ENCODE measurements around the gene PRDX1. TPM values are rescaled to one million over a fixed set of nuclear protein-coding genes. Genes with fewer than 3 reads are reported as not detected.
A peak's percentile ranks its signal among the peaks of the same experiment; 100 is the strongest.

The PRDX1 gene
- total and polyA plus RNA-seq, 2 of the 13 experiments (the other 11 are each of a cell fraction or from before 2014, with no cell fraction given): 761 to 1,898 TPM

DNA sequence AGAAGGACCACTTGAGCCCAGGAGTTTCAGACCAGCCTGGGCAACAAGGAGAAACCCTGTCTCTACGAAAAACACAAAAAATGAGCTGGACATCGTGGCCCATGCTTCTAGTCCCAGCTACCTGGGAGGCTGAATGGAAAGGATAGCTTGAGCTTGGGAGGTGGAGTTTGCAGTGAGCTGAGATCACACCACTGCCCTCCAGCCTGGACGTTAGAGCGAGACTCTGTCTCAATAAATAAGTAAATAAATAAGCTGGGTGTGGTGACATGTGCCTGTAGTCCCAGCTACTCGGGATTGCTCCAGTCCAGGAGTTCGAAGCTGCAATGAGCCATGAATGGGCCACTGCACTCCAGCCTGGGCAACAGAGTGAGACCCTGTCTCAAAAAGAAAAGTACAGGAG is 32.5 kb upstream of the PRDX1 start (continued):
- TF ChIP-seq, protein P1, sequence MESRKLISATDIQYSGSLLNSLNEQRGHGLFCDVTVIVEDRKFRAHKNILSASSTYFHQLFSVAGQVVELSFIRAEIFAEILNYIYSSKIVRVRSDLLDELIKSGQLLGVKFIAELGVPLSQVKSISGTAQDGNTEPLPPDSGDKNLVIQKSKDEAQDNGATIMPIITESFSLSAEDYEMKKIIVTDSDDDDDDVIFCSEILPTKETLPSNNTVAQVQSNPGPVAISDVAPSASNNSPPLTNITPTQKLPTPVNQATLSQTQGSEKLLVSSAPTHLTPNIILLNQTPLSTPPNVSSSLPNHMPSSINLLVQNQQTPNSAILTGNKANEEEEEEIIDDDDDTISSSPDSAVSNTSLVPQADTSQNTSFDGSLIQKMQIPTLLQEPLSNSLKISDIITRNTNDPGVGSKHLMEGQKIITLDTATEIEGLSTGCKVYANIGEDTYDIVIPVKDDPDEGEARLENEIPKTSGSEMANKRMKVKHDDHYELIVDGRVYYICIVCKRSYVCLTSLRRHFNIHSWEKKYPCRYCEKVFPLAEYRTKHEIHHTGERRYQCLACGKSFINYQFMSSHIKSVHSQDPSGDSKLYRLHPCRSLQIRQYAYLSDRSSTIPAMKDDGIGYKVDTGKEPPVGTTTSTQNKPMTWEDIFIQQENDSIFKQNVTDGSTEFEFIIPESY (CRISPR knock-in tag; IDR thresholded peaks at IDR 0.05): no peak
- TF ChIP-seq ATF1 (CRISPR knock-in tag; IDR thresholded peaks at IDR 0.05) (no peak), SMYD3 (CRISPR knock-in tag; IDR thresholded peaks at IDR 0.05) (no peak), SP4 (CRISPR knock-in tag; IDR thresholded peaks at IDR 0.05) (0 out of 2 replicates have a peak, but pooled peaks have one; percentile 20), NPAS2 (CRISPR knock-in tag; IDR thresholded peaks at IDR 0.05; ENCODE audit: borderline replicate concordance) (no peak), HNRNPL (IDR thresholded peaks at IDR 0.05; ENCODE audit: low read depth, low read length) (no peak)
- TF ChIP-seq, protein P2, sequence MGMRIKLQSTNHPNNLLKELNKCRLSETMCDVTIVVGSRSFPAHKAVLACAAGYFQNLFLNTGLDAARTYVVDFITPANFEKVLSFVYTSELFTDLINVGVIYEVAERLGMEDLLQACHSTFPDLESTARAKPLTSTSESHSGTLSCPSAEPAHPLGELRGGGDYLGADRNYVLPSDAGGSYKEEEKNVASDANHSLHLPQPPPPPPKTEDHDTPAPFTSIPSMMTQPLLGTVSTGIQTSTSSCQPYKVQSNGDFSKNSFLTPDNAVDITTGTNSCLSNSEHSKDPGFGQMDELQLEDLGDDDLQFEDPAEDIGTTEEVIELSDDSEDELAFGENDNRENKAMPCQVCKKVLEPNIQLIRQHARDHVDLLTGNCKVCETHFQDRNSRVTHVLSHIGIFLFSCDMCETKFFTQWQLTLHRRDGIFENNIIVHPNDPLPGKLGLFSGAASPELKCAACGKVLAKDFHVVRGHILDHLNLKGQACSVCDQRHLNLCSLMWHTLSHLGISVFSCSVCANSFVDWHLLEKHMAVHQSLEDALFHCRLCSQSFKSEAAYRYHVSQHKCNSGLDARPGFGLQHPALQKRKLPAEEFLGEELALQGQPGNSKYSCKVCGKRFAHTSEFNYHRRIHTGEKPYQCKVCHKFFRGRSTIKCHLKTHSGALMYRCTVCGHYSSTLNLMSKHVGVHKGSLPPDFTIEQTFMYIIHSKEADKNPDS (CRISPR knock-in tag; IDR thresholded peaks at IDR 0.05): no peak
- TF ChIP-seq, protein P3, sequence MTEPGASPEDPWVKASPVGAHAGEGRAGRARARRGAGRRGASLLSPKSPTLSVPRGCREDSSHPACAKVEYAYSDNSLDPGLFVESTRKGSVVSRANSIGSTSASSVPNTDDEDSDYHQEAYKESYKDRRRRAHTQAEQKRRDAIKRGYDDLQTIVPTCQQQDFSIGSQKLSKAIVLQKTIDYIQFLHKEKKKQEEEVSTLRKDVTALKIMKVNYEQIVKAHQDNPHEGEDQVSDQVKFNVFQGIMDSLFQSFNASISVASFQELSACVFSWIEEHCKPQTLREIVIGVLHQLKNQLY (CRISPR knock-in tag; IDR thresholded peaks at IDR 0.05): no peak
- TF ChIP-seq, protein P4, sequence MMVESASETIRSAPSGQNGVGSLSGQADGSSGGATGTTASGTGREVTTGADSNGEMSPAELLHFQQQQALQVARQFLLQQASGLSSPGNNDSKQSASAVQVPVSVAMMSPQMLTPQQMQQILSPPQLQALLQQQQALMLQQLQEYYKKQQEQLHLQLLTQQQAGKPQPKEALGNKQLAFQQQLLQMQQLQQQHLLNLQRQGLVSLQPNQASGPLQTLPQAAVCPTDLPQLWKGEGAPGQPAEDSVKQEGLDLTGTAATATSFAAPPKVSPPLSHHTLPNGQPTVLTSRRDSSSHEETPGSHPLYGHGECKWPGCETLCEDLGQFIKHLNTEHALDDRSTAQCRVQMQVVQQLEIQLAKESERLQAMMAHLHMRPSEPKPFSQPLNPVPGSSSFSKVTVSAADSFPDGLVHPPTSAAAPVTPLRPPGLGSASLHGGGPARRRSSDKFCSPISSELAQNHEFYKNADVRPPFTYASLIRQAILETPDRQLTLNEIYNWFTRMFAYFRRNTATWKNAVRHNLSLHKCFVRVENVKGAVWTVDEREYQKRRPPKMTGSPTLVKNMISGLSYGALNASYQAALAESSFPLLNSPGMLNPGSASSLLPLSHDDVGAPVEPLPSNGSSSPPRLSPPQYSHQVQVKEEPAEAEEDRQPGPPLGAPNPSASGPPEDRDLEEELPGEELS (CRISPR knock-in tag; IDR thresholded peaks at IDR 0.05): peak; percentile 31; the same call in 1 of the 2 replicates
- TF ChIP-seq, protein P5, sequence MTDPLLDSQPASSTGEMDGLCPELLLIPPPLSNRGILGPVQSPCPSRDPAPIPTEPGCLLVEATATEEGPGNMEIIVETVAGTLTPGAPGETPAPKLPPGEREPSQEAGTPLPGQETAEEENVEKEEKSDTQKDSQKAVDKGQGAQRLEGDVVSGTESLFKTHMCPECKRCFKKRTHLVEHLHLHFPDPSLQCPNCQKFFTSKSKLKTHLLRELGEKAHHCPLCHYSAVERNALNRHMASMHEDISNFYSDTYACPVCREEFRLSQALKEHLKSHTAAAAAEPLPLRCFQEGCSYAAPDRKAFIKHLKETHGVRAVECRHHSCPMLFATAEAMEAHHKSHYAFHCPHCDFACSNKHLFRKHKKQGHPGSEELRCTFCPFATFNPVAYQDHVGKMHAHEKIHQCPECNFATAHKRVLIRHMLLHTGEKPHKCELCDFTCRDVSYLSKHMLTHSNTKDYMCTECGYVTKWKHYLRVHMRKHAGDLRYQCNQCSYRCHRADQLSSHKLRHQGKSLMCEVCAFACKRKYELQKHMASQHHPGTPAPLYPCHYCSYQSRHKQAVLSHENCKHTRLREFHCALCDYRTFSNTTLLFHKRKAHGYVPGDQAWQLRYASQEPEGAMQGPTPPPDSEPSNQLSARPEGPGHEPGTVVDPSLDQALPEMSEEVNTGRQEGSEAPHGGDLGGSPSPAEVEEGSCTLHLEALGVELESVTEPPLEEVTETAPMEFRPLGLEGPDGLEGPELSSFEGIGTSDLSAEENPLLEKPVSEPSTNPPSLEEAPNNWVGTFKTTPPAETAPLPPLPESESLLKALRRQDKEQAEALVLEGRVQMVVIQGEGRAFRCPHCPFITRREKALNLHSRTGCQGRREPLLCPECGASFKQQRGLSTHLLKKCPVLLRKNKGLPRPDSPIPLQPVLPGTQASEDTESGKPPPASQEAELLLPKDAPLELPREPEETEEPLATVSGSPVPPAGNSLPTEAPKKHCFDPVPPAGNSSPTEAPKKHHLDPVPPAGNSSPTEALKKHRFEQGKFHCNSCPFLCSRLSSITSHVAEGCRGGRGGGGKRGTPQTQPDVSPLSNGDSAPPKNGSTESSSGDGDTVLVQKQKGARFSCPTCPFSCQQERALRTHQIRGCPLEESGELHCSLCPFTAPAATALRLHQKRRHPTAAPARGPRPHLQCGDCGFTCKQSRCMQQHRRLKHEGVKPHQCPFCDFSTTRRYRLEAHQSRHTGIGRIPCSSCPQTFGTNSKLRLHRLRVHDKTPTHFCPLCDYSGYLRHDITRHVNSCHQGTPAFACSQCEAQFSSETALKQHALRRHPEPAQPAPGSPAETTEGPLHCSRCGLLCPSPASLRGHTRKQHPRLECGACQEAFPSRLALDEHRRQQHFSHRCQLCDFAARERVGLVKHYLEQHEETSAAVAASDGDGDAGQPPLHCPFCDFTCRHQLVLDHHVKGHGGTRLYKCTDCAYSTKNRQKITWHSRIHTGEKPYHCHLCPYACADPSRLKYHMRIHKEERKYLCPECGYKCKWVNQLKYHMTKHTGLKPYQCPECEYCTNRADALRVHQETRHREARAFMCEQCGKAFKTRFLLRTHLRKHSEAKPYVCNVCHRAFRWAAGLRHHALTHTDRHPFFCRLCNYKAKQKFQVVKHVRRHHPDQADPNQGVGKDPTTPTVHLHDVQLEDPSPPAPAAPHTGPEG (CRISPR knock-in tag; IDR thresholded peaks at IDR 0.05): no peak
- TF ChIP-seq, protein P6, sequence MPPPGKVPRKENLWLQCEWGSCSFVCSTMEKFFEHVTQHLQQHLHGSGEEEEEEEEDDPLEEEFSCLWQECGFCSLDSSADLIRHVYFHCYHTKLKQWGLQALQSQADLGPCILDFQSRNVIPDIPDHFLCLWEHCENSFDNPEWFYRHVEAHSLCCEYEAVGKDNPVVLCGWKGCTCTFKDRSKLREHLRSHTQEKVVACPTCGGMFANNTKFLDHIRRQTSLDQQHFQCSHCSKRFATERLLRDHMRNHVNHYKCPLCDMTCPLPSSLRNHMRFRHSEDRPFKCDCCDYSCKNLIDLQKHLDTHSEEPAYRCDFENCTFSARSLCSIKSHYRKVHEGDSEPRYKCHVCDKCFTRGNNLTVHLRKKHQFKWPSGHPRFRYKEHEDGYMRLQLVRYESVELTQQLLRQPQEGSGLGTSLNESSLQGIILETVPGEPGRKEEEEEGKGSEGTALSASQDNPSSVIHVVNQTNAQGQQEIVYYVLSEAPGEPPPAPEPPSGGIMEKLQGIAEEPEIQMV (CRISPR knock-in tag; IDR thresholded peaks at IDR 0.05; ENCODE audit: low read depth): no peak
- TF ChIP-seq, protein P7, sequence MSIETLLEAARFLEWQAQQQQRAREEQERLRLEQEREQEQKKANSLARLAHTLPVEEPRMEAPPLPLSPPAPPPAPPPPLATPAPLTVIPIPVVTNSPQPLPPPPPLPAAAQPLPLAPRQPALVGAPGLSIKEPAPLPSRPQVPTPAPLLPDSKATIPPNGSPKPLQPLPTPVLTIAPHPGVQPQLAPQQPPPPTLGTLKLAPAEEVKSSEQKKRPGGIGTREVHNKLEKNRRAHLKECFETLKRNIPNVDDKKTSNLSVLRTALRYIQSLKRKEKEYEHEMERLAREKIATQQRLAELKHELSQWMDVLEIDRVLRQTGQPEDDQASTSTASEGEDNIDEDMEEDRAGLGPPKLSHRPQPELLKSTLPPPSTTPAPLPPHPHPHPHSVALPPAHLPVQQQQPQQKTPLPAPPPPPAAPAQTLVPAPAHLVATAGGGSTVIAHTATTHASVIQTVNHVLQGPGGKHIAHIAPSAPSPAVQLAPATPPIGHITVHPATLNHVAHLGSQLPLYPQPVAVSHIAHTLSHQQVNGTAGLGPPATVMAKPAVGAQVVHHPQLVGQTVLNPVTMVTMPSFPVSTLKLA (IDR thresholded peaks at IDR 0.05): peak; percentile 55; the same call in 1 of the 2 replicates

All from HepG2 (cell line).